Measurements from ENCODE around the gene FBP2.

Gene FBP2

DNA sequence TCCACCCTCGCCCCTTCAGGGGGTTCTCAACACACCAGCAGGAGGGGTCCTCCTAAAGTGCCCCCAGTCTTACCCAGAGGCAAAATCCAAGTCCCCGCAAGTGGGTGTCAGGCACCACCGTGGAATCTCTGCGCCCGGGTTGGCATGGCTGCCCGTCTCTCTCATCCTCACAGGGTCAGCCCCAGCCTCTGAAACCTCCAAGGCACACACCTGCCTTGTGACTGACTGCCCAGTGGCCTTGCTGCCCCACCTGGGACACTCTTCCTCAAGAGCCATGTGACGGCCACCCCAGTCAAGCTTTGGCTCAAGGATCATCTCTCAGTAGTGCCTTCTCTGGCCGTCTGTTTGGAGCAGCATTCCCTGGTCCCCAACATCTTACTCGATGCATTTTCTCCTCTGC lies 4.9 kb downstream of the FBP2 start:
- H3K4me3 ChIP-seq: no peak overlapping the region
- no peak for TF ChIP-seq Cebpa-rat (IDR thresholded peaks at IDR 0.05)
- H3K4me2 ChIP-seq: no peak overlapping the region
- no peak overlapping the region for H3K9ac ChIP-seq
- no peaks in the 10 kb centered on the region for H3K27me3 ChIP-seq
- H4K20me1 ChIP-seq: no peaks in the 10 kb centered on the region
- H3K4me1 ChIP-seq: peaks cover 19% of the 10 kb centered on the region
- H3K36me3 ChIP-seq: no peaks in the 10 kb centered on the region
- H3K9me3 ChIP-seq: no peaks in the 10 kb centered on the region
- H3K27ac ChIP-seq: no peak overlapping the region

DNA sequence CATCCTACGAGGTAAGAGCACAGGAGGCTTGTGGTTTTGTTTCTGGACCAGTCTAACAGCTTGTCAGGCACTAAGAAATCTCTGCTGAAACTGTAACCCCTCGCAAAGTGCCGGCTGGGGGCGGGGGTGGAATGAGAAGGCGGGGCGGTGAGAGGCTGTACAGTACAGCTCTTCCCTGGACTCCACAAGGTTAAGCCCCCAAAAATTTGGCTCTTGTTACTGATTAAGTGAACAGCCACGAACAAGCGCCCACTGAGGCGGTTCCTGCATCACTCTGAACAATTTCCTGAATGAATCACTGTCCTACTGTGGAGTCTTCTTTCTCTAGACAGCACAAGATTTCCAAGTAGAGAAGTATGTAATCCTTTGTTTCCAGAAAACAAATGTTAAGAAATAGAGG lies 6.8 kb downstream of the FBP2 start:
- H3K27ac ChIP-seq: no peak overlapping the region
- no peaks in the 10 kb centered on the region for H3K9me3 ChIP-seq
- no peaks in the 10 kb centered on the region for H3K36me3 ChIP-seq
- H3K27me3 ChIP-seq: no peaks in the 10 kb centered on the region
- peak overlapping the region; percentile 17; the same call in 1 of the 2 replicates for H3K4me2 ChIP-seq
- peaks cover 19% of the 10 kb centered on the region for H3K4me1 ChIP-seq
- TF ChIP-seq Cebpa-rat (IDR thresholded peaks at IDR 0.05): no peak
- no peak overlapping the region for H3K4me3 ChIP-seq
- no peak overlapping the region for H3K9ac ChIP-seq
- H4K20me1 ChIP-seq: no peaks in the 10 kb centered on the region

DNA sequence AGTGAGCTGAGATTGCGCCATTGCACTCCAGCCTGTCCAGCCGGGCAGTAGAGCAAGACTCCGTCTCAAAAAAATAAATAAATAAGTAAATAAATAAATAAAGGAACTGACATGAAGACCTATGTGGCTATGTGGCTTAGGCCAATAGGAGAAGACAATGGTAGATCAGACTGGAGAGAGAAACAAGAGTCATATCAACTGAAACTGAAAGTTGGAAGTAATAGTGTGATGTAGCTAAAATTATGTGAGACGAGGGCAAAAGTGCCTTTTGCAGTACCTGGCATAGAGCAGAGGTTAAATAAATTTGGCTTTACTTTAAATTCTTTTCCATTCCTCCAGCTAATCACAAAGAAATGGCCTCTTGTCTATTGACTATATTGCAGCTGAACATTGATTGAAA lies 7.3 kb downstream of the FBP2 start:
- Histone ChIP-seq H4K20me1 (no peaks in the 10 kb centered on the region), H3K4me2 (peak overlapping the region; percentile 17; the same call in 1 of the 2 replicates), H3K36me3 (no peaks in the 10 kb centered on the region), H3K27ac (no peak overlapping the region), H3K4me1 (peaks cover 19% of the 10 kb centered on the region), H3K4me3 (no peak overlapping the region), H3K9ac (no peak overlapping the region), H3K27me3 (no peaks in the 10 kb centered on the region), H3K9me3 (no peaks in the 10 kb centered on the region)
- TF ChIP-seq Cebpa-rat (IDR thresholded peaks at IDR 0.05): no peak

DNA sequence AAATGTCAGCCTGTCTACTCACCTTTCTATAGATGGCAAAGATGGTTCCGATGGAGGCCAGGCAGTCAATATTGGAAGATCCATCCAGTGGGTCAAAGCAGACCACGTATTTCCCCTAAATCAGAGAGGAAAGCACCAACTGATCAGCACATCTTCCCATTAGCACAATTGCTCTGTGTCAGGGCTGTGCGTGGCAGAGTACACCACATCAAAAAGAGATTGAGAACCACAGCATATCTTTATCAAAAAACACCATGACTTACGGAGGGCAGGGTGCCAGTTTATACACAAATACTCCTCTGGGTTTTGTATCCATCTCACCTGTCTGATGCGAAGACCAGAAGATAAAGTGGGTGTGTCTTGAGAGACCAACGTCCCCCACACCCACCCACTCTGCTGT lies 9.1 kb downstream of the FBP2 start:
- Histone ChIP-seq H3K4me3 (no peak overlapping the region), H3K4me2 (0 out of 2 replicates have a peak overlapping the region, but pooled peaks have one; percentile 1), H3K27me3 (no peaks in the 10 kb centered on the region), H3K9ac (no peak overlapping the region), H3K4me1 (peaks cover 19% of the 10 kb centered on the region), H3K27ac (no peak overlapping the region), H3K36me3 (no peaks in the 10 kb centered on the region), H3K9me3 (no peaks in the 10 kb centered on the region), H4K20me1 (no peaks in the 10 kb centered on the region)
- no peak for TF ChIP-seq Cebpa-rat (IDR thresholded peaks at IDR 0.05)

DNA sequence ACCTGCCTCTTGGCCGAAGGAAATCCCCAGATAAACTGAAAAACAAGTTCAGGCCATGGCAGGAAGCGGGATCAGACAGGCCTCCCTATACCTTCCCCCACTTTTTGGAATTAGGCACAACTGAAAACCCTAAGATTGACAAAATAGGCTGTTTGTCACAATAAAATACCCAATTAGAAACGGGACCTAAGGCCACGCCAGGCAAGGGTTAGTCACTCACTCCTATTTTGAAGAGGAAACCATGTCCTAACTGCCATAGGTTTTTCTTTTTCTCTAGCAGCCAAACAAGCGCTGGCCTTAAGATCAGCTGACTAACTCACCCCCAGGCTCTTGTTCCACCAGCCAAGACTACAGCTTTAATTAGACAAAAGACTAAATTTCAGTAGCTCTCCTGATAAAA lies 11.9 kb downstream of the FBP2 start:
- Histone ChIP-seq H3K36me3 (no peaks in the 10 kb centered on the region), H3K4me1 (peaks cover 18% of the 10 kb centered on the region), H3K9me3 (no peaks in the 10 kb centered on the region), H3K4me3 (no peak overlapping the region), H4K20me1 (no peaks in the 10 kb centered on the region), H3K27me3 (no peaks in the 10 kb centered on the region), H3K9ac (no peak overlapping the region), H3K27ac (no peak overlapping the region), H3K4me2 (no peak overlapping the region)
- no peak for TF ChIP-seq Cebpa-rat (IDR thresholded peaks at IDR 0.05)

DNA sequence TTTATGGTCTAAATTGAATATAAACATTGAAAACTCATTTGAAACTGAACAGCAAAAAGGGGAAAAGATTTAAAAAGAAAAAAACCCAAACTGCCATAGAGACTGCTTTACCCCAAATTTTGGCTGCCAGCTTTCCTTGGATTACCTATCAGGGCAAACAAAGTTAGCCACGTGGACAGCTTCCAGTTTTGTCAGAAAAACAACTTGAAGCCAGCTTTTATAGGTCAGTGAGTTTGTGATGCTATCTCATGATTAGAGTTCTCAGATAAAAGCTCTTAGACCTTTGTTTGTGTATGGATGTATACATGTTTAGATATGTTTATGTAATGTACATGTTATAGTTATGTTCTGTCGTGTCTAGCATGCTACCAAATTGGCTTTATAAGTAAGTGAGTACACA lies 16.1 kb downstream of the FBP2 start:
- H3K9me3 ChIP-seq: no peaks in the 10 kb centered on the region
- no peak overlapping the region for H3K9ac ChIP-seq
- peaks cover 14% of the 10 kb centered on the region for H3K4me1 ChIP-seq
- no peak overlapping the region for H3K27ac ChIP-seq
- no peaks in the 10 kb centered on the region for H3K36me3 ChIP-seq
- H3K27me3 ChIP-seq: no peaks in the 10 kb centered on the region
- no peak overlapping the region for H3K4me3 ChIP-seq
- no peak overlapping the region for H3K4me2 ChIP-seq
- no peak for TF ChIP-seq Cebpa-rat (IDR thresholded peaks at IDR 0.05)
- no peaks in the 10 kb centered on the region for H4K20me1 ChIP-seq

DNA sequence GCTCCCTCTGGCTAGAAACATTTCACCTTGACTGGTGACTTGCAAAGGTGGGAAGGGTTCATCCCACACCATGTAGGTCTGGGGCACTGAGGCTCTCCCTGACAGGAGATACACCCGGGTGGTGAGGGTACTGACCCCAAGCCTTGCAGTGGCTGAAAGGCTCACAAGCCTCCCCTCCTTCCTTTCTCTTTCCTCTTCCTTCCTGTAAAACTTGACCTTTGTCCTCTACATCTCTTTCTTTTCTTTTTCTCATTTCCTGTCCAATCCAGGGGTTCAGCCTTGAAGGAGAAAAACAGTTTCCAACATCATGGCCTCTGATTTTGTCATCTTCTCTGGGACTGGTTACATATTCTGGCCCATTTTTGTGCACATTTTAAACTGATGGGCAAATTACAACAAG lies 16.6 kb downstream of the FBP2 start:
- no peak overlapping the region for H3K27ac ChIP-seq
- H3K27me3 ChIP-seq: no peaks in the 10 kb centered on the region

DNA sequence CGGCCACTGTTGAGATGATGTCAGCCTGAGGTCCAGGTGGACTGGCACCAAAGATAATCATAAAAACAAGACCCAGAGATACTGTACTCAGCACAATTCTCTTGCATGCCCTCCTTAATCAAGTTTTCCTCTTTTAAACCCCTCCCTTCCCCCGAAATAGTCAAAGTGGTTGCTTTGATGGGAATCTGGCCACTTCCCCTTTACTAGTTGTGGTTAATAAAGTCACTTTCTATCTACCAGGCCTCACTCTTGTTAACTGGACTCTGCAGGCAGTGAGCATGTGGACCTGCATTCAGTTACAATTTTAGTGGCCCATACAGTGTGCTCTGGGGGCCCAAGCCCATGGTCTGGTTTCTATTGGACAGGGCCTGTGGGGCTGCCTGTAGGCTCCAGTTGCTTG lies 17.5 kb downstream of the FBP2 start:
- H3K4me2 ChIP-seq: peak overlapping the region; percentile 46
- no peaks in the 10 kb centered on the region for H3K36me3 ChIP-seq

More for the DNA sequence above, 16.6 kb downstream of the FBP2 start:
- no peaks in the 10 kb centered on the region for H4K20me1 ChIP-seq
- no peak overlapping the region for H3K4me3 ChIP-seq
- no peak for TF ChIP-seq Cebpa-rat (IDR thresholded peaks at IDR 0.05)
- H3K4me2 ChIP-seq: no peak overlapping the region
- no peaks in the 10 kb centered on the region for H3K36me3 ChIP-seq
- no peaks in the 10 kb centered on the region for H3K9me3 ChIP-seq
- peaks cover 14% of the 10 kb centered on the region for H3K4me1 ChIP-seq
- no peak overlapping the region for H3K9ac ChIP-seq

DNA sequence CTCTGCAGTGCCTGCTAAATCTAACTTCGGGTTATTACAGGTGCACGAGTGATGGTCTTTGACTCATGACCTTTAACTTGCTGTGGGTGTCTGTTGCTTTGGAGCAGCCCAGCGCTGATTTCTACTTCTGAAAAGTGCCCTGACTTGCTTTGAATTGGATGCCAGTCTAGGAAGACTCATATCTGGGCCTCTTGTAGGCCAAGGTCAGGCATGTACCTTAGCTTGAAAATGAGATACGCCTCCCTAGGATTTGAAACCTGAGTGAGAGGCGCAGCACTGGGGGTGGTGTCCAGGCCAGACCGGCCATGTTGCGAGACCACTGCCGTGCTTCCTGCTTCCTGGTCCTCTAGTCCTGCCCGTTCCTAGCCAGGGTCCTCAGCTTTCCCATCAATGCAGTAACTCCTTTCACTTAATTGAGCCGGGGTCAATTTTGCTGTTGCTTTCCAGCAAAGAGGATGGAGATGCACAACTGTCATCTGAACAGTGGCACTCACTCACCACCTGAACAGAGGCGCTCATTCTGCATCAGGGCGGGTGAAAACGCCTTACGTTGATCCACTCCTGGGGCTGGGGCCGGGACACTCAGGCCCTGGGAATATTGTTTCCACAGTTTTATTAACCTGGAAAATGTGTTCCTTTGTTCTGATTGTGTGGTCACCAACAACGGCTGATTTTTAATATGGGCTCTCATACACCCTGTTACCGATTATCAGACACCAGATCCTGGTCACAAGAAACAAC lies 24.5 kb downstream of the FBP2 start:
- H4K20me1 ChIP-seq: no peaks in the 10 kb centered on the region
- H3K9me3 ChIP-seq: no peaks in the 10 kb centered on the region
- H3K9ac ChIP-seq: no peak overlapping the region
- no peak for TF ChIP-seq Cebpa-rat (IDR thresholded peaks at IDR 0.05)
- no peaks in the 10 kb centered on the region for H3K36me3 ChIP-seq
- no peaks in the 10 kb centered on the region for H3K27me3 ChIP-seq
- H3K4me1 ChIP-seq: no peaks in the 10 kb centered on the region
- H3K4me2 ChIP-seq: no peak overlapping the region
- no peak overlapping the region for H3K4me3 ChIP-seq
- H3K27ac ChIP-seq: no peak overlapping the region

More for the DNA sequence above, 17.5 kb downstream of the FBP2 start:
- no peaks in the 10 kb centered on the region for H3K9me3 ChIP-seq
- H3K4me1 ChIP-seq: peaks cover 14% of the 10 kb centered on the region
- H3K9ac ChIP-seq: no peak overlapping the region
- H3K27ac ChIP-seq: no peak overlapping the region
- H3K4me3 ChIP-seq: no peak overlapping the region
- H3K27me3 ChIP-seq: no peaks in the 10 kb centered on the region
- no peak for TF ChIP-seq Cebpa-rat (IDR thresholded peaks at IDR 0.05)
- no peaks in the 10 kb centered on the region for H4K20me1 ChIP-seq

DNA sequence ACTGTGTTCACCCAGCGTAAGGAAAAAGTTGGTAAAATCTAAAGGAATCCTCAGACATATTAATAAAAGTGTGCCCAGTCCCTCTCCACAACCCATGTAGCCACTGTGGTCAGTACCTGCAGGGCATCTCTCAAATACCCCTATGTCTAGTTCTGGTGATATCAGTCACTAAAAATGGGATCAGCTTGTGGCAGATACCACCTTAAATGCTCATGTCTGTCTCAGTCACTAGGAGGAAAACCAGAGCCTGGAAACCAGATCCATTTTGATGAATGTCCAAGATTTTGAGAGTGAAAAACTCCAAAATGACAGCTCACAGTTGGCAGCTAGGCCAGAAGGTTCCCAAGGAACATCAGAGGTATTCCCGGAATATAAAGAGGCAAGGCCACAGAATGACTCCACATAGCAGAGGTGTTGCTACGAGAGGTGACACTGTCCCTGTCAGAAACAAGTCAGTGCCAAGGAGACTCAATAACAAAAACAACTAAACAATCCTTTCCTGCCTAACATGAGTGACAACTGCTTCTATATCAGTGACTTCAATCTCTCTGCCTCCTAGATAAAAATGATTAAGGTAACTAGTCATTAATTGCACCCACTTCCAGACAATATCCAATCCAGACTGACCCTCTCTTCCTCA lies 25.3 kb downstream of the FBP2 start:
- no peak overlapping the region for H3K4me3 ChIP-seq
- H4K20me1 ChIP-seq: no peaks in the 10 kb centered on the region
- no peaks in the 10 kb centered on the region for H3K27me3 ChIP-seq
- no peaks in the 10 kb centered on the region for H3K9me3 ChIP-seq
- no peak overlapping the region for H3K4me2 ChIP-seq
- H3K9ac ChIP-seq: no peak overlapping the region
- no peaks in the 10 kb centered on the region for H3K36me3 ChIP-seq
- H3K27ac ChIP-seq: no peak overlapping the region
- no peaks in the 10 kb centered on the region for H3K4me1 ChIP-seq
- TF ChIP-seq Cebpa-rat (IDR thresholded peaks at IDR 0.05): no peak

All from BLaER1 (cell line).